ENCODE results near the gene SMIM24. TPM values are rescaled to one million over a fixed set of nuclear protein-coding genes. Genes with fewer than 3 reads are reported as not detected.

Gene SMIM24
- total and polyA plus RNA-seq, 10 of the 15 experiments (the other 5 are each of a cell fraction or from before 2014, with no cell fraction given) = 0.14 to 0.44 (median 0.23) TPM; not detected in 4

GRCh38 chr19:3468211-3468610 is 12.1 kb downstream of the SMIM24 start (continued):
- TF ChIP-seq, protein P1, sequence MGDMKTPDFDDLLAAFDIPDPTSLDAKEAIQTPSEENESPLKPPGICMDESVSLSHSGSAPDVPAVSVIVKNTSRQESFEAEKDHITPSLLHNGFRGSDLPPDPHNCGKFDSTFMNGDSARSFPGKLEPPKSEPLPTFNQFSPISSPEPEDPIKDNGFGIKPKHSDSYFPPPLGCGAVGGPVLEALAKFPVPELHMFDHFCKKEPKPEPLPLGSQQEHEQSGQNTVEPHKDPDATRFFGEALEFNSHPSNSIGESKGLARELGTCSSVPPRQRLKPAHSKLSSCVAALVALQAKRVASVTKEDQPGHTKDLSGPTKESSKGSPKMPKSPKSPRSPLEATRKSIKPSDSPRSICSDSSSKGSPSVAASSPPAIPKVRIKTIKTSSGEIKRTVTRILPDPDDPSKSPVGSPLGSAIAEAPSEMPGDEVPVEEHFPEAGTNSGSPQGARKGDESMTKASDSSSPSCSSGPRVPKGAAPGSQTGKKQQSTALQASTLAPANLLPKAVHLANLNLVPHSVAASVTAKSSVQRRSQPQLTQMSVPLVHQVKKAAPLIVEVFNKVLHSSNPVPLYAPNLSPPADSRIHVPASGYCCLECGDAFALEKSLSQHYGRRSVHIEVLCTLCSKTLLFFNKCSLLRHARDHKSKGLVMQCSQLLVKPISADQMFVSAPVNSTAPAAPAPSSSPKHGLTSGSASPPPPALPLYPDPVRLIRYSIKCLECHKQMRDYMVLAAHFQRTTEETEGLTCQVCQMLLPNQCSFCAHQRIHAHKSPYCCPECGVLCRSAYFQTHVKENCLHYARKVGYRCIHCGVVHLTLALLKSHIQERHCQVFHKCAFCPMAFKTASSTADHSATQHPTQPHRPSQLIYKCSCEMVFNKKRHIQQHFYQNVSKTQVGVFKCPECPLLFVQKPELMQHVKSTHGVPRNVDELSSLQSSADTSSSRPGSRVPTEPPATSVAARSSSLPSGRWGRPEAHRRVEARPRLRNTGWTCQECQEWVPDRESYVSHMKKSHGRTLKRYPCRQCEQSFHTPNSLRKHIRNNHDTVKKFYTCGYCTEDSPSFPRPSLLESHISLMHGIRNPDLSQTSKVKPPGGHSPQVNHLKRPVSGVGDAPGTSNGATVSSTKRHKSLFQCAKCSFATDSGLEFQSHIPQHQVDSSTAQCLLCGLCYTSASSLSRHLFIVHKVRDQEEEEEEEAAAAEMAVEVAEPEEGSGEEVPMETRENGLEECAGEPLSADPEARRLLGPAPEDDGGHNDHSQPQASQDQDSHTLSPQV (IDR thresholded peaks at IDR 0.05) = no peak
- TF ChIP-seq SKIL (IDR thresholded peaks at IDR 0.05; ENCODE audit: low read depth, poor library complexity, severe bottlenecking) (no peak), NFXL1 (IDR thresholded peaks at IDR 0.05; ENCODE audit: borderline replicate concordance) (no peak), SRF (IDR thresholded peaks at IDR 0.05; ENCODE audit: low read depth in 2 of 2, low read length in 2 of 2) (no peak), RUNX3 (IDR thresholded peaks at IDR 0.05; ENCODE audit: low read length) (no peak), ASH2L (IDR thresholded peaks at IDR 0.05; ENCODE audit: borderline replicate concordance, low read depth) (no peak), BHLHE40 (IDR thresholded peaks at IDR 0.05; ENCODE audit: borderline replicate concordance in 1 of 2, low read depth in 2 of 2, low read length in 1 of 2) (no peak), NR2C1 (IDR thresholded peaks at IDR 0.05) (no peak), MTA3 (IDR thresholded peaks at IDR 0.05; ENCODE audit: borderline replicate concordance, low read length) (no peak), EP300 (IDR thresholded peaks at IDR 0.05; ENCODE audit: borderline replicate concordance in 1 of 2, control insufficient read depth in 1 of 2, low read depth in 2 of 2, low read length in 2 of 2) (no peak)
